ENCODE data around the gene DIO3.

The DIO3 gene

DNA sequence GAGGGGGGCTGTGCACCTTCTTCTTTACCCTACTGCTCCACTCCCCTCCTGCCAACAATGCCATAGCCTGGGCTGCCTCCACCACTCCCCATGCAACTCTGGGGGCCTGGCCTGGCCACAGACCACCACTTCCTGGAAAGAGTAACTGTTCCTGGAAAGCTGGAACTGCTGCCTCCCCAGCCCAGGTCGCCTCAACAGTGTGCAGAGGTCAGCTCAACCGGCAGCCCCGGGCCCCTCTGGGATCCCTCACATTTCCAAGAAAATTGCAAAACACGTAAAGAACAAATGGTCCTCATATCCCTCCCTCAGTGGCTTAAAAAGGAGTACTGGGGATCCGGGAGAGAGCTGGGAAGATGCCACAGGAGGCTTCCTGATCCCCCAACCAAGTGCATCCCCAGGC lies 22.4 kb upstream of the DIO3 start:
- TF ChIP-seq GABPA (IDR thresholded peaks at IDR 0.05; ENCODE audit: low read depth) (no peak), POLR2AphosphoS5 (IDR thresholded peaks at IDR 0.05; ENCODE audit: low read depth) (no peak), SPI1 (IDR thresholded peaks at IDR 0.05; ENCODE audit: borderline replicate concordance, low read depth) (no peak)
- TF ChIP-seq, protein P1, sequence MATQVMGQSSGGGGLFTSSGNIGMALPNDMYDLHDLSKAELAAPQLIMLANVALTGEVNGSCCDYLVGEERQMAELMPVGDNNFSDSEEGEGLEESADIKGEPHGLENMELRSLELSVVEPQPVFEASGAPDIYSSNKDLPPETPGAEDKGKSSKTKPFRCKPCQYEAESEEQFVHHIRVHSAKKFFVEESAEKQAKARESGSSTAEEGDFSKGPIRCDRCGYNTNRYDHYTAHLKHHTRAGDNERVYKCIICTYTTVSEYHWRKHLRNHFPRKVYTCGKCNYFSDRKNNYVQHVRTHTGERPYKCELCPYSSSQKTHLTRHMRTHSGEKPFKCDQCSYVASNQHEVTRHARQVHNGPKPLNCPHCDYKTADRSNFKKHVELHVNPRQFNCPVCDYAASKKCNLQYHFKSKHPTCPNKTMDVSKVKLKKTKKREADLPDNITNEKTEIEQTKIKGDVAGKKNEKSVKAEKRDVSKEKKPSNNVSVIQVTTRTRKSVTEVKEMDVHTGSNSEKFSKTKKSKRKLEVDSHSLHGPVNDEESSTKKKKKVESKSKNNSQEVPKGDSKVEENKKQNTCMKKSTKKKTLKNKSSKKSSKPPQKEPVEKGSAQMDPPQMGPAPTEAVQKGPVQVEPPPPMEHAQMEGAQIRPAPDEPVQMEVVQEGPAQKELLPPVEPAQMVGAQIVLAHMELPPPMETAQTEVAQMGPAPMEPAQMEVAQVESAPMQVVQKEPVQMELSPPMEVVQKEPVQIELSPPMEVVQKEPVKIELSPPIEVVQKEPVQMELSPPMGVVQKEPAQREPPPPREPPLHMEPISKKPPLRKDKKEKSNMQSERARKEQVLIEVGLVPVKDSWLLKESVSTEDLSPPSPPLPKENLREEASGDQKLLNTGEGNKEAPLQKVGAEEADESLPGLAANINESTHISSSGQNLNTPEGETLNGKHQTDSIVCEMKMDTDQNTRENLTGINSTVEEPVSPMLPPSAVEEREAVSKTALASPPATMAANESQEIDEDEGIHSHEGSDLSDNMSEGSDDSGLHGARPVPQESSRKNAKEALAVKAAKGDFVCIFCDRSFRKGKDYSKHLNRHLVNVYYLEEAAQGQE (IDR thresholded peaks at IDR 0.05; ENCODE audit: insufficient replicate concordance, low read depth), result no peak
- TF ChIP-seq, protein P2, sequence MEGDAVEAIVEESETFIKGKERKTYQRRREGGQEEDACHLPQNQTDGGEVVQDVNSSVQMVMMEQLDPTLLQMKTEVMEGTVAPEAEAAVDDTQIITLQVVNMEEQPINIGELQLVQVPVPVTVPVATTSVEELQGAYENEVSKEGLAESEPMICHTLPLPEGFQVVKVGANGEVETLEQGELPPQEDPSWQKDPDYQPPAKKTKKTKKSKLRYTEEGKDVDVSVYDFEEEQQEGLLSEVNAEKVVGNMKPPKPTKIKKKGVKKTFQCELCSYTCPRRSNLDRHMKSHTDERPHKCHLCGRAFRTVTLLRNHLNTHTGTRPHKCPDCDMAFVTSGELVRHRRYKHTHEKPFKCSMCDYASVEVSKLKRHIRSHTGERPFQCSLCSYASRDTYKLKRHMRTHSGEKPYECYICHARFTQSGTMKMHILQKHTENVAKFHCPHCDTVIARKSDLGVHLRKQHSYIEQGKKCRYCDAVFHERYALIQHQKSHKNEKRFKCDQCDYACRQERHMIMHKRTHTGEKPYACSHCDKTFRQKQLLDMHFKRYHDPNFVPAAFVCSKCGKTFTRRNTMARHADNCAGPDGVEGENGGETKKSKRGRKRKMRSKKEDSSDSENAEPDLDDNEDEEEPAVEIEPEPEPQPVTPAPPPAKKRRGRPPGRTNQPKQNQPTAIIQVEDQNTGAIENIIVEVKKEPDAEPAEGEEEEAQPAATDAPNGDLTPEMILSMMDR (IDR thresholded peaks at IDR 0.05; ENCODE audit: insufficient read depth, low read length), result no peak
- DNase-seq (ENCODE audit: low read depth in 1 of 2, low spot score in 1 of 2), result no peak
- Histone ChIP-seq H3K27me3 (ENCODE audit: insufficient read depth, poor library complexity, severe bottlenecking) (no peaks in the 10 kb centered on the region), H3K4me3 (replicated peaks; ENCODE audit: insufficient read depth, low read length) (no peak overlapping the region), H3K27ac (replicated peaks) (no peak overlapping the region)

DNA sequence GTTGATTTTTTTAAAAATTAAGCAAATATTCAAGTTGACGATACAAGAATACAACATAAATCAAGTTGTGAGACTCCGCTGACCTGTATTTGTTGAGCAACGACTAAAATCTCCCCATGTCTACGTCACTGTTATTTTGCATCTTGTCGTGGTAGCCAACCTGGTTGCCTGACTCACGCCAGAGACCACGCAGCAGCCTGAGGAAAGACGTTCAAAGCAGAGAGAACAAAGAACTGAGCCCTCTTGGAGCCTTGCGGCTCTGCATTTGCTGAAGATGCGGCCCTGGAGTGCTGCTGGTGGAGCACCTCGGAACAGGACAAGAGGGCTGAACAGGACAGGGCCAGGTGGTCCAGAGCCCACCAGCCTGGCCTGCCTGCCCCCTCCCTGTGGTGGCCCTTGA lies 21.4 kb upstream of the DIO3 start:
- no peak for TF ChIP-seq SPI1 (IDR thresholded peaks at IDR 0.05; ENCODE audit: borderline replicate concordance, low read depth)
- TF ChIP-seq, protein P1 (IDR thresholded peaks at IDR 0.05; ENCODE audit: insufficient replicate concordance, low read depth), result no peak
- TF ChIP-seq, protein P2 (IDR thresholded peaks at IDR 0.05; ENCODE audit: insufficient read depth, low read length), result no peak
- TF ChIP-seq GABPA (IDR thresholded peaks at IDR 0.05; ENCODE audit: low read depth), result no peak
- TF ChIP-seq POLR2AphosphoS5 (IDR thresholded peaks at IDR 0.05; ENCODE audit: low read depth), result no peak
- Histone ChIP-seq H3K4me3 (replicated peaks; ENCODE audit: insufficient read depth, low read length) (no peak overlapping the region), H3K27me3 (ENCODE audit: insufficient read depth, poor library complexity, severe bottlenecking) (no peaks in the 10 kb centered on the region)

DNA sequence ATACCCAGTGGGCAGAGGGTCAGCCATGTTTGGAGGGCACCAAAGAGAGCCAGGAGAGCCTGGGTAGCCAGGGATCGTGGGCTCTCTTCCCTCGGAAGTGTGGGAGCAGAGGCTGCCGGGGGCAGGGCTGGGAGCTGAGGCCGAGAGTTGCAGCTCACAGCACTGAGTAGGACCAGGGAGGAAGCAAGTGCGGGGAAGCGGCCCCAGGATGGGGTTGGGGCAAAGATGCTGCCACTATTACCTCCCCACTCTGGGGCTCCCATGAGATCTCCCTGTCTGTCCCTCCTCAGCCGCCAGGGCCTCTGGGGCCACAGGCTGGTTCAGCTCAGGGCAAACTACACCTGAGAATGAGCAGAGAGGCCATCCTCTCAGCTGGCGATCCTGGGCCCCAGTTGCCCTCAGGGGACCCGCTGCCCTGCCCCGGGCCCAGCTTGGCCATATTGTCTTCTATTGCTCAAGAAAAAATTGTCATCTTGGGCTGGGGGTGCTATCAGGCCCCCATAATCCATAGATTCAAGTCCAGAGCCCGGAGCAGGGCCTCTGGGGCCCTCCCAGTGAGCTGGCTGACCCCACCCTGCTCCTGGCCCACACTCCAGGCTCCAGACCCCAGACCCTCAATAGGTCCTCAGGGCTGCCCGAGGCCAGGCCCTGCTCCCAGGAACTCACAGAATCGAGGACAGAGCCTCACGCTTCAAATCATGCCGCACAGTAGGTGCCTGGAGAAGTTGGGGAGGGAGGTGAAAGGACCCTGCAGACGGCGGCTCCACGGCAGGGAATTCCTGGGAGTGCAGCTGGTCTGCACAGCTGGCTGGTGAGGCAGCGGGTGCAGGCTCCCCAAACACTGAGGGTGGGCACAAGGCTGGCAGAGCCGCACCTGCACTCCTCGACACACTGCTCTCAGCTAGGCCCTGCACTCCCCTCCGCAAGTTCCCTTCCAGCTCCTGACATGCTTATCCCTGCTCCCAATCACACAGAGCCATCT lies 20.5 kb upstream of the DIO3 start:
- TF ChIP-seq POLR2AphosphoS5 (IDR thresholded peaks at IDR 0.05; ENCODE audit: low read depth) (no peak), SPI1 (IDR thresholded peaks at IDR 0.05; ENCODE audit: borderline replicate concordance, low read depth) (no peak), GABPA (IDR thresholded peaks at IDR 0.05; ENCODE audit: low read depth) (no peak)
- TF ChIP-seq, protein P1 (IDR thresholded peaks at IDR 0.05; ENCODE audit: insufficient replicate concordance, low read depth), result no peak
- TF ChIP-seq, protein P2 (IDR thresholded peaks at IDR 0.05; ENCODE audit: insufficient read depth, low read length), result no peak
- no peaks in the 10 kb centered on the region for H3K27me3 ChIP-seq (ENCODE audit: insufficient read depth, poor library complexity, severe bottlenecking)
- no peak overlapping the region for H3K27ac ChIP-seq (replicated peaks)
- DNase-seq (ENCODE audit: low read depth in 1 of 2, low spot score in 1 of 2), result no peak
- no peak overlapping the region for H3K4me3 ChIP-seq (replicated peaks; ENCODE audit: insufficient read depth, low read length)

More for the DNA sequence above, 21.4 kb upstream of the DIO3 start:
- no peak for DNase-seq (ENCODE audit: low read depth in 1 of 2, low spot score in 1 of 2)
- no peak overlapping the region for H3K27ac ChIP-seq (replicated peaks)
